Activated CD4-positive, alpha-beta T cell treated with anti-CD3 and anti-CD28 coated beads for 24 hours (primary cell): Measurements from ENCODE around the gene CFD.

ENCODE experiments used
- DNase-seq, 2 donors: peaks; one replicate each; pipeline ENCODE4 v3.0.0-alpha.2; 2020; ENCODE audit warnings: low read depth in 2 of 2

Gene CFD

DNA sequence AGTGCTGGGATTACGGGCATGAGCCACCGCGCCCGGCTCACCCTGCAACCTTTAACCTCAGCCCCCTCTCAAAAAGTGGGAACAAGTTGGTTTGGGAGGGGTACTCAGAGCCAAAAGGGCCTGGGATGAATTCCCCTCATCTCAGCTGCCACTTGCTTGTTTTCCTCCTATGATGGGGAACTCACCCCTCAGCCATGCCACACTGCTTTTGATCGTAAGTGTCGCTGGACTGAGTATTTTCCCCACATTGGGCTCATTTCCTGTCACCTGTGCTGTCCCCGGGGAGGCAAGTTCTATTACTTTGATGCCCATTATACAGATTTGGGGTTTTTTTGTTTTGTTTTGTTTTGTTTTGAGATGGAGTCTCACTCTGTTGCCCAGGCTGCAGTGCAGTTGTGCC lies 47.0 kb downstream of the CFD start:
- DNase-seq = no peak

DNA sequence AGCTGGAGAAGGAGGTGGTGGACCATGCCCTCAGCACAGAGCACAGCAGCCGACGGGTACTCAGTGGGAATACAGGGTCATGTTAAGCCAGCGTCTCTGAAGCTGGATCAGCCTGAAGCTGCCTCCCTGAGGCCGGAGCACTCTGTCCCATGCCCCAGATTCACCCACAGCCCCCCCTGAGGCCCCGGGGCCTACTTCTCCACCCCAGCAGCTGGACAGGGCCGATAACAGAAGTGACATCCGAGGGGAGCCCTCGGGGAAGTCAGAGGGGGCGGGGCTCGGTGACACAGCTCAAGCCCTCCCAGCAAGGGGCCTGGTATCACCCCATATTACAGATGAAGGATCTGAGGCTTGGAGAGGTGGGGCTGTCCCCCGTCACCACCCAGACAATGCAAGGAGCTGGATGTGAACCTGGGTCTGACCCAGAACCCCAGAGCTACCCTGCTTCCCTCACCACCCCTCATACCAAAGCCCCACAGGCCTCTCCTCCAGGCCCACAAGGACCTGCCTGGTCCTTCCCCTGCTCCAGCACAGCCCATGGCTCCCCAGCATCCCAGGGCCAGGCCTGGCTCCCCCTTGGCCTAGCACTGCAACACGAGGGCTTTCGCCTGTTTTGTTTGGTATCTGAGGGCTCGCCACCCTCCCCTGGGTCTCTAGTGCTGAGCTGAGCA lies 47.9 kb downstream of the CFD start:
- DNase-seq = no peak

DNA sequence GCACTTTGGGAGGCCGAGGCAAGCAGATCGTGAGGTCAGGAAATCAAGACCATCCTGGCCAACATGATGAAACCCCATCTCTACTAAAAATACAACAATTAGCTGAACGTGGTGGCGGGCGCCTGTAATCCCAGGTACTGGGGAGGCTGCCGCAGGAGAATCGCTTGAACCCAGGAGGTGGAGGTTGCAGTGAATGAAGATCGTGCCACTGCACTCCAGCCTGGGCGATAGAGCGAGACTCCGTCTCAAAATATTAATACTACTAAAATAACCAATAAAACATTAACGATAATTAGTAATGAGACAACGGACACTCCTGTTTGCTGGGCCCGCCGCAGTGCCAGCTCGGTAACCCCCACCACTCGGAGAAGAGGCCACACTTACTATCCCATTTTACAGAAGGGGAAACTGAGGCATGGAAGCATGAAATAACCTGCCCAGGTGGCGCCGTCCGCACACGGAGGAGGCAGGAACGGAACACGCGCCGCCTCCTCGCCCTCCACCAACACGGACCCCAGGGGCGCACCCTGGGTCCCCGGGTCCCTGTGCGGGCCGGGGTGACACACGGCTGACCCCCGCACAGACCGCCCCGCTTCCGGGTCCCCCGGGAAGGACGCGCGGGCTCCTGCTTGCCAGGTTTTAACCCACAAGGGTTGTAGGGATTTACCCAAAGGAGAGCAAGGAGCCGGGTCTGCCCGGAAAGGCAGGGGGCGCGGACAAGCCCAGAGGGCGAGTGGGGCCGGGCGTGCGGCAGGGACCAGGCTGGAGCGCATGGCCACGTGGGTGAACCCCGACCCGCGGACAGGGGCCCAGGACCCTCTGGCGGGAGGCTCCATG lies 52.0 kb downstream of the CFD start:
- DNase-seq = no peak

DNA sequence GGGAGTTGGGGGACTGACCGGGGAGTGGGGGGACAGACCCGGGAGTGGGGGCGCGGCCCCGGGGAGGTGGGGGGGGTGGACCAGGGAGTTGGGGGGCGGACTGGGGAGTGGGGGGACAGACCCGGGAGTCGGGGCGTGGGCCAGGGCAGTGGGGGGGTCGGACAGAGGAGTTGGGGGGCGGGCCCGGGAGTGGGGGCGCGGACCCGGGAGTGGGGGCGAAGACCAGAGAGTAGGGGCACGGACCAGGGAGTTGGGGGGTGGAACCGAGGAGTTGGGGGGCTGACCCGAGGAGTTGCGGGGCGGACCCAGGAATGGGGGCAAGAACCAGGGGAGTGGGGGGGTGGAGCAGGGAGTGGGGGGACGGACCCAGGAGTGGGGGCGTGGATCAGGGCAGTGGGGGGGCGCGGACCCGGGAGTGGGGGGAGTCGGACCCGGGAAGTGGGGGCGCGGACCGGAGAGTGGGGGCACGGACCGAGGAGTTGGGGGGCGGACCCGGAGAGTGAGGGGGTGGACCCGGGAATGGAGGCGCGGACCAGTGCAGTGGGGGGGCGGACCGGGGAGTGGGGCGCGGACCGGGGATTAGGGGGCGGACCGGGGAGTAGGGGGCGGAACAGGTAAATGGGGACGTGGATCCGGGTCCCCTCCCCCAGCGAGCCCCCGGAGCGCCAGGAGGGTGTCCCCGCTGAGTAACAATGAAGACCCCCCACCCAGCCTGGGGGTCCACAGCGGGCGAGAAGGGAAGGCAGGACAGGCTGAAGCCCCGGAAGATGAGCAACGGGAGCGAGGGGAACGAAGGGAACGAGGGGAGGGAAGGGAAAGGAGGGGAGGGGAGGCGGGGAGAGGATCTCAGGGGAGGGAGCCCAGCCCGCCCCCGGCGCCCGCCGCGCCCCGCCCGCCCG lies 53.0 kb downstream of the CFD start:
- DNase-seq = no peak
